ENCODE results near the gene SNX14.

Gene SNX14

GRCh38 chr6:85460921-85461797 lies 132.5 kb downstream of the SNX14 start:
- no peak for FAIRE-seq

- FAIRE-seq = no peak
Measured at GRCh38 chr6:85460154-85460920, 133.3 kb downstream of the SNX14 start.

- FAIRE-seq = no peak
Measured at GRCh38 chr6:85459224-85459901, 134.3 kb downstream of the SNX14 start.

GRCh38 chr6:85458782-85459181 lies 134.9 kb downstream of the SNX14 start:
- no peak for FAIRE-seq

- no peak for FAIRE-seq
Measured at GRCh38 chr6:85458184-85458583, 135.5 kb downstream of the SNX14 start.

GRCh38 chr6:85456782-85457181 lies 136.9 kb downstream of the SNX14 start:
- no peak for FAIRE-seq
